Fibroblast of the aortic adventitia (primary cell): ENCODE measurements around the gene PTPRH. TPM values are rescaled to one million over a fixed set of nuclear protein-coding genes. Genes with fewer than 3 reads are reported as not detected.
"Not testable (repeated sequence)": the region's sequence is repeated elsewhere in the genome, so short reads cannot be mapped to it uniquely, and the experiment has no call there.

Source experiments
- DNase-seq: peaks from one replicate; pipeline ENCODE4 v3.0.0-alpha.2; 2010; ENCODE audit warnings: low read depth
- H3K4me3 ChIP-seq: 2 replicates; pipeline ENCODE4 v1.5.1; 2011; ENCODE audit warnings: low read depth, mild to moderate bottlenecking, control low read depth, low read length, moderate library complexity
- CTCF ChIP-seq: IDR thresholded peaks from 2 replicates; pipeline ENCODE4 v1.5.1; 2011; ENCODE audit warnings: mild to moderate bottlenecking, low read length, control low read depth, inconsistent platforms; ENCODE audit not compliant: insufficient read depth
- total RNA-seq: library from RNA; depleted of rRNA; stranded (reverse); fragments of >200 nt; gene quantifications from 2 replicates; pipeline ENCODE4 v1.2.3, GENCODE V29; 2012; ENCODE audit warnings: low replicate concordance

The PTPRH gene
- total RNA-seq, 1 donor: 7.8 TPM

GRCh38 chr19:55173714-55174409 lies 35.4 kb downstream of the PTPRH start:
- peak; percentile 80 for DNase-seq
- TF ChIP-seq CTCF: peak; percentile 29
- H3K4me3 ChIP-seq: peak overlapping the region; percentile 74

DNA sequence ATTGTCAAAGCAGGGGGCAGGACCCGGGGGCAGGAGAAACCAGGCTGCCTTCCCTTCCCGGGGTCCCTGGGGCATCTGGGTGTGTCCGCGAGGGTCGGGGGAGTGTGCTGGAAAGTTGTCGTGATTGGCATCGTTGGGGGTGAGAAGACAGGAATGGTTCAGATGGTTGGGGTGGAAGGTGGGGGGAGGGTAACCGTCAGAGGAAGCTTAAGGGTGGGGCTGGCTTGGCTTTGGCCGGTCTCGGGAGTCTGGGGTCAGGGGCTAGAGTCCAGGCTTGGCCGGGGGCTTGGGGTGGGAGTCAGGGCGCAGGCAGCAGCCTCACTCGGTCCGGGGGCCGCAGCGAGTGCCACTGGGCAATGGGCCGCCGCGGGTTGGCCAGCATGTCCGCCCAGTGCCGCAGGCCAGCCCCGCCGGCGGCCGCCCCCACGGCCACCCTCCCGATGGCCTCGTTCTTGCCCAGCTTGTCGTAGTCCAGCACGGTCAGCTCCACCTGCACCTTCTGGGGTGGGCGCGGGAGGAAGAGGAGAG lies 36.1 kb downstream of the PTPRH start:
- no peak for DNase-seq
- peak overlapping the region; percentile 74 for H3K4me3 ChIP-seq
- no peak for TF ChIP-seq CTCF

DNA sequence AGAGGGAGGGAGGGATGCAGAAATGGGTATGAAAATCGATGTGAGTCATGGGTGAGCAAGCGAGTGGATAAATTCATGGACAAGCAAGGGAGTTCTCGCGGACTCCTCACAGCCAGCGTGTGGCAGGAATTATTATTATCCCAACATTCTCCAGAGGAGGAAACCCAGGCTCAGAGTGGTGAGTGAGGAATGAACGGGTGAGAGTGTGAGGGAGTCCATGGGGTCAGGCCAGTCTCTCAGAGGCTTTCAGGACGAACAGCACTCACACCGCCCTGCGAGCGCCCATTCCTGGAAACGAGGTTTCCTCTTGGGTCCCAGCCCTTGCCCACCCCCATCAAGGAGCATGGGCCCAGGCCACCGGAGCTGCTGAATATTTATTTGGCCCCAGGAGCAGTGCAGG lies 36.6 kb downstream of the PTPRH start:
- TF ChIP-seq CTCF: peak; percentile 6
- peak; percentile 76 for DNase-seq
- H3K4me3 ChIP-seq: peak overlapping the region; percentile 74

- not testable (repeated sequence) for DNase-seq
- peak overlapping the region; percentile 74 for H3K4me3 ChIP-seq
These were observed 37.0 kb downstream of the PTPRH start for GRCh38 chr19:55172318-55172717.

GRCh38 chr19:55171440-55171839 lies 37.9 kb downstream of the PTPRH start:
- no peak overlapping the region for H3K4me3 ChIP-seq
- TF ChIP-seq CTCF: no peak
- DNase-seq: no peak

- no peak for TF ChIP-seq CTCF
- no peak overlapping the region for H3K4me3 ChIP-seq
- DNase-seq: no peak
These were observed 40.2 kb downstream of the PTPRH start for GRCh38 chr19:55169136-55169535.

DNA sequence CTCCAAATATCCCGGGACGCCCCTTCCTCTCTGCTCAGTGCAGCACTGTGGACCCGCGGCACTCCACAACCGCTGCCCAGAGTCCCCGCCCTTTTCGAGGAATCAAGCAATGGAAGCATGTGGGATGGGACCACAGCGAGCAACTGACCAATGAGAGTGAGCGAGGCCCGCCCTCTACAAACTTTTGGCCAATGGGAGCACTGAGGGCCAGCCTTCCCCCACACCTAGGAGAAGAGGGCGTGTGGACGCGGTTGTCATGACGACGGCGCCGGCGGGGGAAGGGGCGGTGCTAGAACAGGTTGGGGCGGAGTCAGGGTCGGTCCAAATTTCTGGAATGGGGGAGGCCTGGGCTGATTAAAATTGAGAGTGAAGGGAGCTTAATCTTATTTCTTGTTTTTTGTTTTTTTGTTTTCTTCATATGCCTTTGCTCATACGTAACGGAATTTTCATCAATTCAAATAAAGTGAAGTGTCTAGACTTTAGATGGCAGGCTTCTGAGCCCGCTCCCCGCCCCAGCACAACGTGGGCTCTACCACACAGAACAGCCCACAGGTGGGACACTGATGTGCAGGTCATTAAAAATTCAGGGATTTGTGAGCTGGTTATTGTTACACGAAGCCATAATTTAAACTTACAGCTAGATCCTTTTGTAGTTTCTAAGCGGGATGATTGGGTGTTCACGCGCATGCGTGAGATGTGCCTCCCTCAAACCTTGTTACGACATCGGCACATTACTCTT lies 42.6 kb downstream of the PTPRH start, which contains the start of gene DNAAF3:
TSS of gene DNAAF3 (minus strand) at position 84 of the 739 bp plus-strand sequence. CDS start 200 bp downstream, outside the sequence.
- peak within 1 kb of the TSS; percentile 75 for H3K4me3 ChIP-seq
- no peak for TF ChIP-seq CTCF
- peak; percentile 97 for DNase-seq
